Chondrocyte (in vitro differentiated cells): ENCODE results near the gene CDC37L1. TPM values are rescaled to one million over a fixed set of nuclear protein-coding genes. Genes with fewer than 3 reads are reported as not detected.

Source experiments
- DNase-seq: peaks from one replicate; pipeline ENCODE4 v3.0.0; 2021; ENCODE audit warnings: mixed read lengths, low spot score
- H3K27ac Mint-ChIP-seq: one replicate; pipeline ENCODE4 v1.8.0; 2021; ENCODE audit warnings: mild to moderate bottlenecking, moderate library complexity, mixed read lengths; ENCODE audit not compliant: unreplicated experiment
- H3K27me3 Mint-ChIP-seq: 2 replicates; pipeline ENCODE4 v1.8.0; 2021; ENCODE audit warnings: low read depth, mixed read lengths
- H3K36me3 Mint-ChIP-seq: 2 replicates; pipeline ENCODE4 v1.8.0; 2021; ENCODE audit warnings: low read depth, mixed read lengths
- H3K4me1 Mint-ChIP-seq: 2 replicates; pipeline ENCODE4 v1.8.0; 2021; ENCODE audit warnings: low read depth, mild to moderate bottlenecking, mixed read lengths
- H3K4me3 Mint-ChIP-seq: one replicate; pipeline ENCODE4 v1.8.0; 2021; ENCODE audit warnings: mild to moderate bottlenecking, moderate library complexity, mixed read lengths; ENCODE audit not compliant: unreplicated experiment
- H3K9me3 Mint-ChIP-seq: 2 replicates; pipeline ENCODE4 v1.8.0; 2021; ENCODE audit warnings: low read depth, mixed read lengths
- total RNA-seq: library from RNA; stranded (reverse); gene quantifications from 3 replicates; pipeline ENCODE4 v1.2.1, GENCODE V29; 2021
- TF ChIP-seq, protein P1 (sequence below): fragments of 200-600 bp; sonication (generic); IDR thresholded peaks from 2 replicates; pipeline ENCODE4 v1.5.0; 2021; ENCODE audit warnings: antibody characterized with exemption, mild to moderate bottlenecking, moderate library complexity

CDC37L1 gene
- total RNA-seq, 1 donor from 2014 or later, result 17.0 TPM

DNA sequence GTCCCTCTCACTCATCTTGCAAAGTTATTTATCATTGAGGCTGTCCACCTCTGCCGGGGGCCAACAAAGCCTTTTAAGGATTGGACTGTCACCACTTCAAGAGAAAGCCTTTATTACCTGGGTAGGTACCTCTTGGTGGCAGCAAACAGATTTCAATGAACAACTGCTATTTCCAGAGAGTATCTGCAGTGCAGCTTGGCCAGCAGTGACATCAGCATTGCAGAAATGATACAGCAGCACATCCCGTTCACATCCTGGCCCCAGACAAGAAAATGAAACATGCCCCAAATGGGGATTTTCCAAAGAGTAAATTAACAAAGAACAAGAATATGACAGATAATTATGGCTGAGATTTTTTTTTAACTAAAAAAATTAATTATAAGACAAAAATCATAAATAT is 10.8 kb upstream of the CDC37L1 start:
- no peak overlapping the region for H3K27ac Mint-ChIP-seq
- H3K36me3 Mint-ChIP-seq, result no peaks in the 10 kb centered on the region
- no peak overlapping the region for H3K4me3 Mint-ChIP-seq
- no peaks in the 10 kb centered on the region for H3K9me3 Mint-ChIP-seq
- H3K4me1 Mint-ChIP-seq, result peaks cover 23% of the 10 kb centered on the region
- TF ChIP-seq, protein P1, sequence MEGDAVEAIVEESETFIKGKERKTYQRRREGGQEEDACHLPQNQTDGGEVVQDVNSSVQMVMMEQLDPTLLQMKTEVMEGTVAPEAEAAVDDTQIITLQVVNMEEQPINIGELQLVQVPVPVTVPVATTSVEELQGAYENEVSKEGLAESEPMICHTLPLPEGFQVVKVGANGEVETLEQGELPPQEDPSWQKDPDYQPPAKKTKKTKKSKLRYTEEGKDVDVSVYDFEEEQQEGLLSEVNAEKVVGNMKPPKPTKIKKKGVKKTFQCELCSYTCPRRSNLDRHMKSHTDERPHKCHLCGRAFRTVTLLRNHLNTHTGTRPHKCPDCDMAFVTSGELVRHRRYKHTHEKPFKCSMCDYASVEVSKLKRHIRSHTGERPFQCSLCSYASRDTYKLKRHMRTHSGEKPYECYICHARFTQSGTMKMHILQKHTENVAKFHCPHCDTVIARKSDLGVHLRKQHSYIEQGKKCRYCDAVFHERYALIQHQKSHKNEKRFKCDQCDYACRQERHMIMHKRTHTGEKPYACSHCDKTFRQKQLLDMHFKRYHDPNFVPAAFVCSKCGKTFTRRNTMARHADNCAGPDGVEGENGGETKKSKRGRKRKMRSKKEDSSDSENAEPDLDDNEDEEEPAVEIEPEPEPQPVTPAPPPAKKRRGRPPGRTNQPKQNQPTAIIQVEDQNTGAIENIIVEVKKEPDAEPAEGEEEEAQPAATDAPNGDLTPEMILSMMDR, result no peak
- no peak for DNase-seq
- H3K27me3 Mint-ChIP-seq, result no peaks in the 10 kb centered on the region

- H3K27ac Mint-ChIP-seq, result no peak overlapping the region
- H3K9me3 Mint-ChIP-seq, result no peaks in the 10 kb centered on the region
- H3K27me3 Mint-ChIP-seq, result no peaks in the 10 kb centered on the region
- DNase-seq, result no peak
- H3K36me3 Mint-ChIP-seq, result no peaks in the 10 kb centered on the region
- TF ChIP-seq, protein P1, result no peak
- no peak overlapping the region for H3K4me3 Mint-ChIP-seq
- H3K4me1 Mint-ChIP-seq, result peaks cover 19% of the 10 kb centered on the region
These were observed 9.5 kb upstream of the CDC37L1 start for GRCh38 chr9:4669890-4670289.

GRCh38 chr9:4670591-4670990 is 8.8 kb upstream of the CDC37L1 start:
- Mint-ChIP-seq H3K36me3 (no peaks in the 10 kb centered on the region), H3K27me3 (no peaks in the 10 kb centered on the region), H3K27ac (no peak overlapping the region), H3K4me3 (no peak overlapping the region), H3K9me3 (no peaks in the 10 kb centered on the region), H3K4me1 (peaks cover 21% of the 10 kb centered on the region)
- TF ChIP-seq, protein P1, result no peak
- DNase-seq, result no peak

DNA sequence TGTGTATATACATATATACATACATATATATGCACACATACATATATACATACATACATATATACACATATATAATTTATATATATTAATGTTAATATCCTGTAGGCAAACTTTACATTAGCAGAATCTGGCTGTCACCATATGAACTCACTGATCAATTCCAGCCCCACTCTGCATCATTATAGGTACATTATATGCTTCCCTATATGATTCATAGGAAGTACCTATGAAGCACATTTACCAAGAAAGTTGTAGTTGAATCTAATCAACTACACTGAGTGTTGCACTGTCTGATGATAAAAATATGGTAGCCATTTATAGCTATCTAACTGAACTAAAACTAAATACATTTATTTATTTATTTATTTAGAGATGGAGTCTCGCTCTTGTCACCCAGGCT is 7.6 kb upstream of the CDC37L1 start:
- Mint-ChIP-seq H3K4me3 (no peak overlapping the region), H3K9me3 (no peaks in the 10 kb centered on the region), H3K36me3 (no peaks in the 10 kb centered on the region), H3K27me3 (no peaks in the 10 kb centered on the region), H3K4me1 (peaks cover 14% of the 10 kb centered on the region), H3K27ac (no peak overlapping the region)
- TF ChIP-seq, protein P1, result no peak
- DNase-seq, result no peak

GRCh38 chr9:4674783-4675182 is 4.6 kb upstream of the CDC37L1 start:
- no peaks in the 10 kb centered on the region for H3K9me3 Mint-ChIP-seq
- no peaks in the 10 kb centered on the region for H3K27me3 Mint-ChIP-seq
- H3K4me1 Mint-ChIP-seq, result peaks cover 14% of the 10 kb centered on the region
- no peak for DNase-seq
- H3K27ac Mint-ChIP-seq, result no peak overlapping the region
- TF ChIP-seq, protein P1, result peak; percentile 9
- no peak overlapping the region for H3K4me3 Mint-ChIP-seq
- H3K36me3 Mint-ChIP-seq, result no peaks in the 10 kb centered on the region
